Spleen (tissue), 7 donors: ENCODE data around the gene CASP14.

Experiments used
- POLR2A ChIP-seq, 3 donors: fragments of 450-650 bp; IDR thresholded peaks; one replicate each; pipeline ENCODE4 v1.5.1; 2017; ENCODE audit warnings: antibody characterized with exemption in 3 of 3, mild to moderate bottlenecking in 1 of 3
- POLR2AphosphoS5 ChIP-seq, 3 donors: sonication (generic); formaldehyde crosslinking; IDR thresholded peaks; one replicate each; pipeline ENCODE4 v1.5.1; 2017; ENCODE audit warnings: antibody characterized with exemption in 3 of 3
- TF ChIP-seq, protein P1 (sequence below), 11 experiments: fragments of 200-600 bp in 7 of 11; fragments of 450-650 bp in 4 of 11; sonication (generic) in 4 of 11; IDR thresholded peaks in 8 of 11; conservative IDR thresholded peaks in 3 of 11; 1 replicate in 7 of 11; 2 replicates in 4 of 11; pipeline versions ENCODE4 v1.4.0 to v1.8.0; 2016 to 2021; ENCODE audit warnings: antibody characterized with exemption in 11 of 11, inconsistent platforms in 4 of 11, mild to moderate bottlenecking in 1 of 11
- donor health status: DM: no; HTN: no; CAD: no; lungs with moderate emphysema.
- donor health status: DM: no; HTN: no; CAD: no.
- donor health status: DM: no; HTN: no; CAD: no.

DNA sequence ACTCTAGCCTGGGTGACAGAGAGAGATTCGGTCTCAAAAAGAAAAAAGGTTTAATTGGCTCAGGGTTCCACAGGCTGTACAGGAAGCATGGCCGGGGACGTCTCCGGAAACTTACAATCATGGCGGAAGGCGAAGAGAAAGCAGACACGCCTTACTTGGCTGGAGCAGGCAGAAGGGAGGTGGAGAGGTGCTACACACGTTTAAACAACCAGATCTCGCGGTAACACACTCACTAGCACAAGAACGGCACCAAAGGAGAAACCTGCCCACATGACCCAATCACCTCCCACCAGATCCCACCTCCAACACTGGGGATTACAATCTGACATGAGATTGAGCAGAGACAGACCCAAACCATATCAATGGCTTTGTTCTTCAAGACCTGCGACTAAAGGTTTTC is 12.8 kb downstream of the CASP14 start:
- TF ChIP-seq POLR2AphosphoS5 (IDR thresholded peaks at IDR 0.05) (no peak), POLR2A (IDR thresholded peaks at IDR 0.05) (no peak)
- TF ChIP-seq, protein P1, sequence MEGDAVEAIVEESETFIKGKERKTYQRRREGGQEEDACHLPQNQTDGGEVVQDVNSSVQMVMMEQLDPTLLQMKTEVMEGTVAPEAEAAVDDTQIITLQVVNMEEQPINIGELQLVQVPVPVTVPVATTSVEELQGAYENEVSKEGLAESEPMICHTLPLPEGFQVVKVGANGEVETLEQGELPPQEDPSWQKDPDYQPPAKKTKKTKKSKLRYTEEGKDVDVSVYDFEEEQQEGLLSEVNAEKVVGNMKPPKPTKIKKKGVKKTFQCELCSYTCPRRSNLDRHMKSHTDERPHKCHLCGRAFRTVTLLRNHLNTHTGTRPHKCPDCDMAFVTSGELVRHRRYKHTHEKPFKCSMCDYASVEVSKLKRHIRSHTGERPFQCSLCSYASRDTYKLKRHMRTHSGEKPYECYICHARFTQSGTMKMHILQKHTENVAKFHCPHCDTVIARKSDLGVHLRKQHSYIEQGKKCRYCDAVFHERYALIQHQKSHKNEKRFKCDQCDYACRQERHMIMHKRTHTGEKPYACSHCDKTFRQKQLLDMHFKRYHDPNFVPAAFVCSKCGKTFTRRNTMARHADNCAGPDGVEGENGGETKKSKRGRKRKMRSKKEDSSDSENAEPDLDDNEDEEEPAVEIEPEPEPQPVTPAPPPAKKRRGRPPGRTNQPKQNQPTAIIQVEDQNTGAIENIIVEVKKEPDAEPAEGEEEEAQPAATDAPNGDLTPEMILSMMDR (IDR thresholded peaks at IDR 0.05 in 8 of 11, conservative IDR thresholded peaks at IDR 0.05 in 3 of 11), result no peak
